AG09319 (cell line): ENCODE data around the gene DLG1.

ENCODE experiments used
- DNase-seq: peaks from one replicate; pipeline ENCODE4 v3.0.0-alpha.2; 2010; ENCODE audit warnings: low read depth; ENCODE audit errors: extremely low read depth
- CTCF ChIP-seq: IDR thresholded peaks from 2 replicates; pipeline ENCODE4 v1.5.1; 2011; ENCODE audit warnings: low read depth, mild to moderate bottlenecking, inconsistent platforms, low read length, moderate library complexity

The DLG1 gene

GRCh38 chr3:197269024-197269423, 29.4 kb downstream of the DLG1 start:
- DNase-seq, result no peak
- TF ChIP-seq CTCF, result no peak

GRCh38 chr3:197268294-197268693, 30.1 kb downstream of the DLG1 start:
- no peak for TF ChIP-seq CTCF
- DNase-seq, result no peak

GRCh38 chr3:197266331-197266730, 32.1 kb downstream of the DLG1 start:
- no peak for TF ChIP-seq CTCF

GRCh38 chr3:197262709-197263108, 35.7 kb downstream of the DLG1 start:
- no peak for DNase-seq
- no peak for TF ChIP-seq CTCF

More at GRCh38 chr3:197266331-197266730, 32.1 kb downstream of the DLG1 start:
- DNase-seq, result no peak

- TF ChIP-seq CTCF, result no peak
- no peak for DNase-seq
Measured at GRCh38 chr3:197261164-197261509, 37.3 kb downstream of the DLG1 start.

- TF ChIP-seq CTCF, result no peak
- DNase-seq, result no peak
Measured at GRCh38 chr3:197260491-197261163, 37.8 kb downstream of the DLG1 start.

- no peak for DNase-seq
- TF ChIP-seq CTCF, result no peak
Measured at GRCh38 chr3:197259096-197259495, 39.3 kb downstream of the DLG1 start.
